PC-9 (cell line): ENCODE results near the gene ACSL6. TPM values are rescaled to one million over a fixed set of nuclear protein-coding genes. Genes with fewer than 3 reads are reported as not detected.

Experiments
- Bru-seq: library from RNA; stranded (reverse); fragments of 400-500 nt; gene quantifications from one replicate; lab custom pipeline; 2021; lab: Mats Ljungman, UMichigan
- BruChase-seq, 2 experiments: library from RNA; stranded (reverse); fragments of 400-500 nt; gene quantifications; one replicate each; lab custom pipeline; 2021; lab: Mats Ljungman, UMichigan
- BruUV-seq: library from RNA; stranded (reverse); fragments of 400-500 nt; replicated peaks from 2 replicates; lab custom pipeline; 2021; lab: Mats Ljungman, UMichigan
- CTCF ChIA-PET: fragments of 300-600 bp; sonication (Branson Sonifier 250); formaldehyde crosslinking; loops from one replicate; lab custom pipeline; 2022; ENCODE audit warnings: antibody characterized with exemption; lab: Charles Lee
- POLR2A ChIA-PET: fragments of 300-600 bp; sonication (Branson Sonifier 250); formaldehyde crosslinking; loops from one replicate; lab custom pipeline; 2022; ENCODE audit warnings: antibody characterized with exemption; ENCODE audit not compliant: unreplicated experiment; lab: Charles Lee
- DNase-seq, 2 experiments: peaks; one replicate each; pipeline versions ENCODE4 v3.0.0 to v3.0.0-alpha.2; 2015 to 2022; ENCODE audit warnings: mixed read lengths in 1 of 2
- H2AFZ ChIP-seq: fragments of 200-600 bp; sonication (generic); 2 replicates; pipeline ENCODE4 v1.8.1; 2017; ENCODE audit warnings: antibody characterized with exemption
- H3F3A ChIP-seq: fragments of 200-600 bp; sonication (generic); 2 replicates; pipeline ENCODE4 v1.8.1; 2017; ENCODE audit warnings: antibody characterized with exemption, mild to moderate bottlenecking, low read depth; ENCODE audit not compliant: insufficient read depth
- H3K27ac ChIP-seq: fragments of 200-600 bp; sonication (generic); 2 replicates; pipeline ENCODE4 v1.6.1; 2016; ENCODE audit warnings: mixed run types
- H3K27me3 ChIP-seq: fragments of 200-600 bp; sonication (generic); 2 replicates; pipeline ENCODE4 v1.6.1; 2016; ENCODE audit warnings: low read depth, mixed run types; ENCODE audit not compliant: insufficient read depth
- H3K36me3 ChIP-seq: fragments of 200-600 bp; sonication (generic); 2 replicates; pipeline ENCODE4 v1.6.1; 2016; ENCODE audit warnings: low read depth, mixed run types
- H3K4me1 ChIP-seq: fragments of 200-600 bp; sonication (generic); replicated peaks from 2 replicates; pipeline ENCODE4 v1.6.1; 2016; ENCODE audit warnings: mixed run types; ENCODE audit not compliant: insufficient read depth
- H3K4me2 ChIP-seq: fragments of 200-600 bp; sonication (generic); 2 replicates; pipeline ENCODE4 v1.6.1; 2017; ENCODE audit warnings: mixed run types
- H3K4me3 ChIP-seq: fragments of 200-600 bp; sonication (generic); 2 replicates; pipeline ENCODE4 v1.6.1; 2016; ENCODE audit warnings: mixed run types
- H3K79me2 ChIP-seq: fragments of 200-600 bp; sonication (generic); 2 replicates; pipeline ENCODE4 v1.6.1; 2017; ENCODE audit warnings: low read depth, mixed run types
- H3K9me2 ChIP-seq: fragments of 200-600 bp; sonication (generic); 2 replicates; pipeline ENCODE4 v1.8.1; 2017; ENCODE audit warnings: mild to moderate bottlenecking; ENCODE audit not compliant: insufficient read depth
- H3K9me3 ChIP-seq: fragments of 200-600 bp; sonication (generic); 2 replicates; pipeline ENCODE4 v1.8.1; 2016; ENCODE audit warnings: low read depth; ENCODE audit not compliant: insufficient read depth
- H4K20me1 ChIP-seq: fragments of 200-600 bp; sonication (generic); 2 replicates; pipeline ENCODE4 v1.8.1; 2017; ENCODE audit not compliant: insufficient read depth
- EZH2 ChIP-seq: fragments of 200-600 bp; sonication (generic); IDR thresholded peaks from 2 replicates; pipeline ENCODE4 v1.8.0; 2017; ENCODE audit warnings: antibody characterized with exemption, low read depth
- intact Hi-C: fragments of 100-400 bp; cut with micrococcal nuclease; formaldehyde crosslinking; loops from one replicate; pipeline ENCODE4 v1.10.0; 2022; ENCODE audit not compliant: unreplicated experiment
- long read RNA-seq: library from polyadenylated mRNA; stranded (forward); transcript quantifications from one replicate; pipeline ENCODE4 v2.0.0, GENCODE V29; 2022
- total RNA-seq: library from RNA; stranded (reverse); gene quantifications from 2 replicates; pipeline ENCODE4 v1.2.3, GENCODE V29; 2021
- TF ChIP-seq, protein P1 (sequence below): fragments of 200-600 bp; sonication (generic); conservative IDR thresholded peaks from 2 replicates; pipeline ENCODE4 v1.6.1; 2017; ENCODE audit warnings: mixed run types, antibody characterized with exemption, mild to moderate bottlenecking, moderate library complexity

ACSL6 gene, protein sequence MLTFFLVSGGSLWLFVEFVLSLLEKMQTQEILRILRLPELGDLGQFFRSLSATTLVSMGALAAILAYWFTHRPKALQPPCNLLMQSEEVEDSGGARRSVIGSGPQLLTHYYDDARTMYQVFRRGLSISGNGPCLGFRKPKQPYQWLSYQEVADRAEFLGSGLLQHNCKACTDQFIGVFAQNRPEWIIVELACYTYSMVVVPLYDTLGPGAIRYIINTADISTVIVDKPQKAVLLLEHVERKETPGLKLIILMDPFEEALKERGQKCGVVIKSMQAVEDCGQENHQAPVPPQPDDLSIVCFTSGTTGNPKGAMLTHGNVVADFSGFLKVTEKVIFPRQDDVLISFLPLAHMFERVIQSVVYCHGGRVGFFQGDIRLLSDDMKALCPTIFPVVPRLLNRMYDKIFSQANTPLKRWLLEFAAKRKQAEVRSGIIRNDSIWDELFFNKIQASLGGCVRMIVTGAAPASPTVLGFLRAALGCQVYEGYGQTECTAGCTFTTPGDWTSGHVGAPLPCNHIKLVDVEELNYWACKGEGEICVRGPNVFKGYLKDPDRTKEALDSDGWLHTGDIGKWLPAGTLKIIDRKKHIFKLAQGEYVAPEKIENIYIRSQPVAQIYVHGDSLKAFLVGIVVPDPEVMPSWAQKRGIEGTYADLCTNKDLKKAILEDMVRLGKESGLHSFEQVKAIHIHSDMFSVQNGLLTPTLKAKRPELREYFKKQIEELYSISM
- total RNA-seq (not detected in 2 replicates), Bru-seq, nascent RNA (not detected), BruChase-seq, experiment 1, labeled RNA remaining after a 2-hour chase (percentile 4 among the genes with signal in this experiment), BruChase-seq, experiment 2, labeled RNA remaining after a 6-hour chase (percentile 2 among the genes with signal in this experiment)
- long read RNA-seq: 0 reads

DNA sequence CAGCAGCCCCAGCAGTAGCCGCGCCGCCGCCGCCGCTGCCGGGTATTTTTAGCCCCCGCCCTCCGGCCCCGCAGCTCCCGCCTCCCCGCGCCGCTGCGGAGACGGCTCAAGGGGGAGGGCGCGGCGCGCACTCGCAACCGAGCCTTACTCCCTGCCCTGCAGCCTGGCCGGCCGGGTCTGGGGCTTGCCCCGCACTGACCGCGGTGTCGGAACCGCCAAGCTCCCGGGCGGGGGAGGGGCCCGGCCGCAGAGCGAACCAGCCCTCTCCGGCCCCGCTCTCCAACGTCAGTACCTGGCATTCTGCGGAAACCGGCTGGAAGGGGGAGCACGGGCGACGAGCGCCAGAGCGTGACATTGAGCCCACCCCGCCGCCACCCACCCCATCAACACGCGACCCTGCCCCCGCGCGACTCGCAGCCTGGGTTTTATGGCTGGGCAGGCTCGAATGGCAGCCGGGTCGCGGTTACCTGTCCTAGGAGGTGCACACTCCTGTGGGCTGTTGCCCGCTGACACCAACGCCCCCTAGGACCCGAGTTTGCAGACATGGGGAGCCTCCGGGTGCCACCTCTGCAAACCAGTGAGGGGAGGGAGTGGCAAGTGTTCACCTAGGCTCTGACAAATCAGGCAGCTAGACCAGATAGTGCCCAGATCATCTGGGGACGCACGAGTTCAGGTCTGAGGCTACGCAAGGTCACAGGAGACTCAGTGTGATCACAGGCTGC is at the start of gene ACSL6:
Gene ACSL6 (minus strand): TSS at position 37 of the 722 bp plus-strand sequence. CDS start 105 bp downstream, outside the sequence.
- H3K9me3 ChIP-seq: no peaks in the 10 kb centered on the region
- no peaks in the 10 kb centered on the region for H3K9me2 ChIP-seq
- no peaks in the 10 kb centered on the region for H3K36me3 ChIP-seq
- DNase-seq: no peak
- H3K27ac ChIP-seq: no peak within 1 kb of the TSS
- H4K20me1 ChIP-seq: no peaks in the 10 kb centered on the region
- intact Hi-C loops: no loop called here
- CTCF ChIA-PET: no interaction called here
- H3K79me2 ChIP-seq: no peaks in the 10 kb centered on the region
- BruUV-seq: no TSS peak
- POLR2A ChIA-PET: no interaction called here
- H3K4me3 ChIP-seq: peak within 1 kb of the TSS; percentile 46; the same call in 1 of the 2 replicates
- H3F3A ChIP-seq: no peaks in the 10 kb centered on the region
- H3K4me2 ChIP-seq: peak within 1 kb of the TSS; percentile 66
- TF ChIP-seq, protein P1, sequence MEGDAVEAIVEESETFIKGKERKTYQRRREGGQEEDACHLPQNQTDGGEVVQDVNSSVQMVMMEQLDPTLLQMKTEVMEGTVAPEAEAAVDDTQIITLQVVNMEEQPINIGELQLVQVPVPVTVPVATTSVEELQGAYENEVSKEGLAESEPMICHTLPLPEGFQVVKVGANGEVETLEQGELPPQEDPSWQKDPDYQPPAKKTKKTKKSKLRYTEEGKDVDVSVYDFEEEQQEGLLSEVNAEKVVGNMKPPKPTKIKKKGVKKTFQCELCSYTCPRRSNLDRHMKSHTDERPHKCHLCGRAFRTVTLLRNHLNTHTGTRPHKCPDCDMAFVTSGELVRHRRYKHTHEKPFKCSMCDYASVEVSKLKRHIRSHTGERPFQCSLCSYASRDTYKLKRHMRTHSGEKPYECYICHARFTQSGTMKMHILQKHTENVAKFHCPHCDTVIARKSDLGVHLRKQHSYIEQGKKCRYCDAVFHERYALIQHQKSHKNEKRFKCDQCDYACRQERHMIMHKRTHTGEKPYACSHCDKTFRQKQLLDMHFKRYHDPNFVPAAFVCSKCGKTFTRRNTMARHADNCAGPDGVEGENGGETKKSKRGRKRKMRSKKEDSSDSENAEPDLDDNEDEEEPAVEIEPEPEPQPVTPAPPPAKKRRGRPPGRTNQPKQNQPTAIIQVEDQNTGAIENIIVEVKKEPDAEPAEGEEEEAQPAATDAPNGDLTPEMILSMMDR: no peak
- no peak for TF ChIP-seq EZH2
- H2AFZ ChIP-seq: no peak within 1 kb of the TSS; the same call in 1 of the 2 replicates
- no peaks in the 10 kb centered on the region for H3K4me1 ChIP-seq
- peaks cover 58% of the 10 kb centered on the region for H3K27me3 ChIP-seq

DNA sequence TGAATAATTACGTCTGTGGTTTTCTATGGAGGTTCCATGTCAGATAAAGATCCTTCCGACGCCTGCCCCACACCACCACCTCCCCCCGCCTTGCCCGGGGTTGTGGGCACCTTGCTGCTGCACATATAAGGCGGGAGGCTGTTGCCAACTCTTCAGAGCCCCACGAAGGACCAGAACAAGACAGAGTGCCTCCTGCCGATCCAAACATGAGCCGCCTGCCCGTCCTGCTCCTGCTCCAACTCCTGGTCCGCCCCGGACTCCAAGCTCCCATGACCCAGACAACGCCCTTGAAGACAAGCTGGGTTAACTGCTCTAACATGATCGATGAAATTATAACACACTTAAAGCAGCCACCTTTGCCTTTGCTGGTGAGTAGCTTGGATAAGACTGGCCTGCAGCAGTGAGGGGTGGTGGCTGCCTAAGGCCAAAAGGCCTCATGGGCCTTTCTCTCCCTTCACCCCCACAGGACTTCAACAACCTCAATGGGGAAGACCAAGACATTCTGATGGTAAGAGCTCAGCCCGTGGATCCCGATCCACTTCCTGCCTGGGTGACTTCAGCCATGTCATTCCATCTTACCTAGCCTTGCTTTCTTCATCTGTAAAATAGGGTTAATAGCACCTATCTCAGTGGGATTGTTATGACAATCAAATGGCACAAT is 49.2 kb upstream of the ACSL6 start, which contains the start of gene IL3:
Gene IL3 (plus strand): TSS at position 155 of the 661 bp plus-strand sequence. CDS start 52 bp downstream, at position 207.
- ChIA-PET CTCF (no interaction called here), POLR2A (interaction anchor here (0.7 kb wide), 1 partner anchor 321 kb away, joined by 3 read pairs; no protein-coding TSS in a partner anchor)
- intact Hi-C loops: loop anchor here (5.0 to 10.0 kb wide), 4 partner anchors 53 to 804 kb away; partner anchors contain the start of genes GDF9, SLC22A4 and UQCRQ

More for the DNA sequence above, 49.2 kb upstream of the ACSL6 start, which contains the start of gene IL3:
- H3K4me2 ChIP-seq: no peak within 1 kb of the TSS
- H3K9me2 ChIP-seq: no peaks in the 10 kb centered on the region
- no peak within 1 kb of the TSS for H3K27ac ChIP-seq
- no peak within 1 kb of the TSS for H2AFZ ChIP-seq
- H3K4me1 ChIP-seq: no peaks in the 10 kb centered on the region
- BruUV-seq: no TSS peak
- no peak for TF ChIP-seq EZH2
- TF ChIP-seq, protein P1: no peak
- no peaks in the 10 kb centered on the region for H3K9me3 ChIP-seq
- no peak within 1 kb of the TSS for H3K4me3 ChIP-seq
- no peaks in the 10 kb centered on the region for H3K36me3 ChIP-seq
- no peak for DNase-seq
- H4K20me1 ChIP-seq: no peaks in the 10 kb centered on the region
- H3K79me2 ChIP-seq: no peaks in the 10 kb centered on the region
- H3K27me3 ChIP-seq: no peaks in the 10 kb centered on the region
- peaks cover 3% of the 10 kb centered on the region; the same call in 1 of the 2 replicates for H3F3A ChIP-seq
